T-helper 9 cell (primary cell): ENCODE measurements around the gene HEPACAM.

Source experiments
- DNase-seq: peaks from one replicate; pipeline ENCODE4 v3.0.0-alpha.2; 2020

HEPACAM gene

GRCh38 chr11:124898711-124899110, 37.1 kb downstream of the HEPACAM start:
- DNase-seq: no peak

GRCh38 chr11:124898263-124898680, 37.6 kb downstream of the HEPACAM start:
- no peak for DNase-seq

DNA sequence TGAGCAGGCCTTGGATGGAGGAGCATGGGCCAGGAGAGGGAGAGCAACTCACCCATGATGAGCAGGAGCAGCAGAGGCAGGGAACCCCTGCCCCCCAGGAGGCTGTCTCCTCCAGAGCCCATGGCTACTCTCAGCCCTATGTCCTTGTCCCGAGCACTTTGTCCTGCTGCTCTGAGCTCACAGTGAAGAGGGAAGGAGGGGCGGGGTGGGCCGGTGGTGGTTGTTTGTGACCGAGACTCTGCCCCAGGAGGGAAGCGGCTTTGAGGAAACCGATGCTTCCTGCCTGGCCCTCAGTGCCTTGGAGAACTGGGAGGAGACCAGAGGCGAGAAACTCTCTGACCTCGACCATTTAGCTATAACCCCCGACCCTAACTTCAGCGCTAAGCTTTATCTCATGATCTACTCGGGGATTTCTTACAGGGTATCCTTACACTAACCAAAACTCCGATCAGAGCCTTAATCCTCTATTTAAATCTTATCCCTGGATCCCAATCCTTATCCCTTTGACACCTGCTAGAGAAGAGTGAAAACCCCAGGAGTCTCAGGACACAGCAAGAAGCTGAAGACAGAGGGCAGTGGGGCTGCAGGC, 38.1 kb downstream of the HEPACAM start, which contains the start of gene ROBO4:
TSS of gene ROBO4 (minus strand) at position 192 of the 589 bp plus-strand sequence. CDS start at position 122, 70 bp downstream.
- DNase-seq: no peak

DNA sequence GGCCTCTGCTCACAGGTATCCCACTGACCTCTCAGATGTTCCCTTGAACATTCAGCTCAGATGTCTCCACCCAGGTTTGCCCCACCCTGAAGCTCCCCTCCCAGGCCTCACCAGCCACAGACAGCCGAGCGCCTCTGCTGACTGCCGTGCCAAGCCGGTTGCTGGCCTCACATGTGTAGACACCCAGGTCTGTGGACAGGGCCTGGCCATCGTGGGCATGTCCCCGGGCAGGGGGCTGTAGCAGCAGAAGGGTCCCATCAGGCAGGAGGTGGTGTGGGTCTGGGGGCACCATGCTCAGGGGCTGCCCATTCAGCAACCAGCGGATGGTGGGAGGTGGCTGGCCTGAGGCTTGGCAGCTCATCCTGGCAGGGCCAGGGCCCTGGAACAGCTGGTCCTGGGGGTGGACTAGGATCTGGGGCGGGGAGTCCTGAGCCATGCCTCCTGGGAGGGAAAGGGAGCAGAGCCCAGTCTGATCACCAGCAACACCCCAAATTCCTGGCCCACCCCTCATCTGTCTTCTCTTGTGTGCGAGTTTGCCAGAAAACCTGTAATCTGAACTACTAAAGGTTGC, 38.9 kb downstream of the HEPACAM start:
- no peak for DNase-seq

GRCh38 chr11:124896071-124896750, 39.6 kb downstream of the HEPACAM start:
- no peak for DNase-seq

- DNase-seq: no peak
Measured at GRCh38 chr11:124895471-124895971, 40.3 kb downstream of the HEPACAM start.

GRCh38 chr11:124894606-124895430, 41.0 kb downstream of the HEPACAM start:
- DNase-seq: no peak

DNA sequence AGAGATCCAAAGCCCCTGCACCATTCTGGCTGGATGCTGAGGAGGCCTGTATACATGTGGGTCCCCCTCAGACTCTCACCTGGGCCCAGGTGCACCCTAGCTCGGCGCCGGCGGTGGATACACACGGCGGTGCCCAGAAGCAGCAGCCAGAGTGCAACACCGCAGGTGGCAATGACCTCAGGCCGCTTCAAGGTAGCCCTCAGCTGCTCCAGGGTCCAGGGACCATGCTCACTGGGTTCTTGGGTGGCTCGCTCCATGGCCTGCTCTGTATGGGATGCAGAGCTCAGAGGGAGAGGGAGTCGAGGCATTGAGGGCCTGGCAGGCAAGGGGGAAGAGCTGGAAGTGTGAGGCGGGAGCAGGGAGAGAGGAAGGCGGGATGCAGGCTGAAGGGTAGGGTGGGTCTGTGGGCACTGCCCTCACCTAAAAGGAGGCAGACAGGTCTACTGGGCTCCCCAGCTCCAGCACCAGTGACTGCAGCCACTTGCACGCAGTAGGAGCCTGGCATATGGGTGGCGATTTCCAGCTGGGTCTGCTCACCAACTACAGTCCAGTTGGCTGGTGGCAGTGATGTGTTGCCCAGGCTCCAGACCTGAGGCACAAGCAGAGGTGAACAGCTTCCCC, 42.0 kb downstream of the HEPACAM start:
- DNase-seq: no peak

GRCh38 chr11:124892750-124893454, 42.9 kb downstream of the HEPACAM start:
- no peak for DNase-seq

GRCh38 chr11:124892146-124892545, 43.7 kb downstream of the HEPACAM start:
- DNase-seq: no peak

DNA sequence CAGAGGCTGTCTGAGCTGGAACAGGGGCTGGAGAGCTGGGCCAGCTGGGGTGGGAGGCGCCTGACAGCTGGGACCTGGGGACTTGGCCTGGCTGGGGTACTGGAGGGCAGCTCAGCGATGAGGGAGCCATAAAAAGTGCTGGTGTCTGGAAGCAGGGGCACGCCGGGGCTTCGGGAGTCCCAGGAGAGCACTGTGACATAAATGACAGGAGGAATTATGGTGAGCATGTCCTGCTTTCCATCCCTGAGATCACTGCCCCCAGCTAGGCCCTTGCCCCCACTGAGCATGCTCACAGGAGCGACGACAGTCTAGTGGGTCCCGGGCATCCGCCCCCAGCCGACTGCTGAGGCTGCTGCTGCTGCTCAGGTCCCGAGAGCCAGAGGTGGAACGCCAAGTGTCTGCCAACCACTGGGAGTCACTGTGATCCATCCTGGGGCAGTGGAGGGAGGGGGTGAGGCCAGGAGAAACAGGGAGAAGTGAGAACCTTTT, 44.4 kb downstream of the HEPACAM start:
- no peak for DNase-seq

- DNase-seq: no peak
Measured at GRCh38 chr11:124890683-124891372, 45.0 kb downstream of the HEPACAM start.

- no peak for DNase-seq
Measured at GRCh38 chr11:124890151-124890550, 45.7 kb downstream of the HEPACAM start.

GRCh38 chr11:124889191-124890091, 46.4 kb downstream of the HEPACAM start:
- DNase-seq: no peak

- DNase-seq: no peak
Measured at GRCh38 chr11:124887667-124888013, 48.2 kb downstream of the HEPACAM start.

GRCh38 chr11:124886978-124887666, 48.7 kb downstream of the HEPACAM start:
- DNase-seq: no peak

DNA sequence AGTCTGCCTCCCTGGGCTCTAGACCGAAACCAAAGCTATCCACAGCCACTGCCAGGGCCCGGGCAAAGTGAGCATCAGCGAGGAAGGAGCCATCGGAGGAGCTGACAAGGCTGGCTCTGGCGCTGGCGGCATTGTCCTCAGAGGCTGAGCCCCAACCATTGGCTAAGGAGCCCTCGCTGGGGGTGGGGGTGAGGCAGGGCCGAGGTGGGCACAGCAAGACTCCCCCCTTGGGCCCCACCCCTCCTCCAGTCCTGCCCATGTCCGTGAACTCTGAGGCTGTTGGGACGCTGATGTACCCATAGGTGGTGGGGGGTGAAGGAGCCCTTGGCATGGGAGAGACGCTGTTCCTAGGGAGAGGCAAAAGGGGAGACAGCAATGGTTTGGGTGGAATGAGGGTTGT, 49.4 kb downstream of the HEPACAM start:
- DNase-seq: no peak

DNA sequence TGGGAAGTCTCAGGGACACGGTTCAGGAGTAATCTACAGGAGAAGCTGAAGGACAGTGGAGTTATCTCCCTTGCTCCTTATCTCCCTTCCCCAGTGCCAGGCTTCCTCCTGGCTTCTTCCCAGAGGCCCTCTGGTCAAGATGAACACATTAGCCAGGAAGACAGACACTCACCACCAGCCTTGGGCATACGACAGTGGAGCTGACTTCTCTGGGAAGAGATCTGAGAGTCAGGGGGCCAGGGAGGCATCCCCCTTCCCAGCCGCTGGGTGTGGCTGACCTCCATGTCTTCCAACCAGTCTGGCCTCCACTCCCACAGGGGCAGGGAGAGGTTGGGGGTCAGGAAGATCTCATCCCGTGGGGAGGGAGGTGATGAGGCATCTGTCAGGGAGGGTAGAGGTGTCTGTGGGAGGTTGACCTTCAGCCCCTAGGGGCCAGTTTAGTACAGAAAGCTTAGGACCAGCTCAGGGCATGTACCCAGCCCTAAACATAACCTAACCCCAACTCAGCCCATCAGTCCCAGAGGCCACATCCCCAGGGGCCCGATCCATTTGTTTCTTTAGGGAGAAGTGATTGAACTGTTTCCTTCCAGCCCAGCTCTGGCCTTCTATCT, 50.9 kb downstream of the HEPACAM start:
- no peak for DNase-seq

DNA sequence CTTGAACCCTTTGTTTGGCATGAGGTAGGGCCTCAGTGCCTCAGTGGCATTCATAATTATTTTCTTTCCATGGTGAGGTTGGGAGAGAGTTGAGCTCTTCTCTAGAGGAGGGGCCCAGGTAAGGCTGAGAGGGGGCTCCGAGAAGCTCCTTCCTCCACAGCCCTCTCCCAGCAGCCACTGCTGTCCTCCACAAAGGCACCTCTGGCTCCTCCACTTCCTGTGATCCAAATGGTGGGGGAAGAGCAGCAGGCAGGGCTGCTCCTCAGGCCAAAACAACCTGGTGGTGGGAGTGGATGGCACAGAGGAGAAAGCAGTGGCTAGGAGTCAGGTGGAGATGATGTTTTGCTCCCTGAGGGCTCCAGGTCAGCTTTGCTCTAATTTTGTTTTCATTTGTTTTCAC, 51.5 kb downstream of the HEPACAM start:
- DNase-seq: no peak
